ENCODE measurements around the gene ASCC3.
"Not testable (repeated sequence)": the region's sequence is repeated elsewhere in the genome, so short reads cannot be mapped to it uniquely, and the experiment has no call there.

Gene ASCC3

DNA sequence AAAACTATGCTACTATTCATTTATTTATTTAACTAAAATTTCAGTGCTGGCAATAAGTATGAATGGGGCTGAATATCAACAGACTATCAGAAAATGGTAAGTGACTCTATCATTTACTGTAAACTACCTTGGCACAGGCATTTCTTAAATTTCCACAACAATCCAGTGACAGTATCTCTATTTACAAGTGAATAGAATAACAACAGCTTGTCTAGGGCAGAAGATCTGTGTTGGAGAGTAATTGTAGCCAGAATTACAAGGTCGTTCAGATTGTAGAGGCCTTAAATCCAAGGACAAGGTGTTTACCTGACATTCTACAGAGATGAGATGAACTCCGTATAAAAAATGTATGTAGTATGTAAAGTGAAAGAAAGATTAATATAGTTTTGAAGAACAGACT is 222.6 kb downstream of the ASCC3 start:
- DNase-seq (ENCODE audit: low spot score) = no peak

DNA sequence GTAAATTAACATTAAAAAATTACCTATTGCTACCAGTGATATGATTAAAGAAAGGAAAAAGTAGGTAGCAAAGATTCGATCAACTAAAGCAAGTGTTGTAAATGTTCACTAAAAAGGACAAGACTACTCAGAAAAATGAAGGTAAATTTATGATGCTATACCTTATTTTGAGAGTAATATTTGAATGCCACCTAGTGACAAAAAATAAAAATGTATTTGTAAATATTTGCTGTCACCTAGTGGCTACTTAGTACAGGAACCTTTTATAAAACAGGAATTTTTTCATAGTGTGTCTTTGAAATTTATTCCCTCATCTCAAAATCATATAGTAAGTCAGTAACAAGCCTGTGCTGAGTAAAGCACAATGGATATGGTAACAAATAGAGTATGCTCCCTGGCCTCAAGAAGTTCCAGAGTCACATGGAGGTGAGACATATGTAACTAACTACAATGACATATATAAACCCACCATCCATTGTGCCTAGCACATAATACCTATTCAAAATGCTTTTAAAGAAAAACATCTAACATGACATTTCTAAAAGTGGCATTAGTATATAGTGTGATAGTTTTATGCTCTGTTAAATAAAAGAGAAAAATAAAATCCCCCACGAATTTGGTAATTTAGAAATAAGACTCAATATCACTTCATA is 223.3 kb downstream of the ASCC3 start:
- peak; percentile 35 for DNase-seq (ENCODE audit: low spot score)

DNA sequence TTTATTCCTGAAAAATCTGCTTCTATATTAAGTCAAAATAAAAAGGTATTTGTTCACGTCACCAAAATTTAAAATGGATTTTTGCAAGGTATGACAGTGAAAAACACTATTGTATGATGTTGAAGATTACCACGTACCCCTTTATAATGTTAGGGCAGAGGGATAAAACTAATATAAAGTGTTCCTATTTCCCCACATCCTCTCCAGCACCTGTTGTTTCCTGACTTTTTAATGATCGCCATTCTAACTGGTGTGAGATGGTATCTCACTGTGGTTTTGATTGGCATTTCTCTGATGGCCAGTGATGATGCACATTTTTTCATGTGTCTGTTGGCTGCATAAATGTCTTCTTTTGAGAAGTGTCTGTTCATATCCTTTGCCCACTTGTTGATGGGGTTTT is 240.0 kb downstream of the ASCC3 start:
- DNase-seq (ENCODE audit: low spot score) = not testable (repeated sequence)

GRCh38 chr6:100633096-100633777 is 247.9 kb downstream of the ASCC3 start:
- DNase-seq (ENCODE audit: low spot score) = peak; percentile 92

DNA sequence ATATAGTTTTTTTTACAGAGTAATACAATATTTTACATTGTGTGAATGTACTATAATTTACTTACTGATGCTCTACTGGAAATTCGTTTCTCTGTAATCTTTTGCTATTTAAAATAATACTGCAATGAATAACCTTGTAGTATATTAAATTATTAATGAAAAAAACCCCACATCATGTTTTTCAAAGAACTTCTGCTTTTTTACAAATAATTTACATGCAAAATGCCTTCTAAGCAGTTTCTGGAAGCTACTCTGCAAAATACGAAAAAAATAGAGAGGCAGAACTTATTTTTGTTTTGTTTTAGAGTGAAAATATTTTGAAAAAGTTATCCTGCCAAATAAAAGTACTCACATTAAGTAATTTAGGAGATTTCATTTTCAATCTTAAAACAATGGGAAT is 250.6 kb downstream of the ASCC3 start:
- DNase-seq (ENCODE audit: low spot score) = no peak

DNA sequence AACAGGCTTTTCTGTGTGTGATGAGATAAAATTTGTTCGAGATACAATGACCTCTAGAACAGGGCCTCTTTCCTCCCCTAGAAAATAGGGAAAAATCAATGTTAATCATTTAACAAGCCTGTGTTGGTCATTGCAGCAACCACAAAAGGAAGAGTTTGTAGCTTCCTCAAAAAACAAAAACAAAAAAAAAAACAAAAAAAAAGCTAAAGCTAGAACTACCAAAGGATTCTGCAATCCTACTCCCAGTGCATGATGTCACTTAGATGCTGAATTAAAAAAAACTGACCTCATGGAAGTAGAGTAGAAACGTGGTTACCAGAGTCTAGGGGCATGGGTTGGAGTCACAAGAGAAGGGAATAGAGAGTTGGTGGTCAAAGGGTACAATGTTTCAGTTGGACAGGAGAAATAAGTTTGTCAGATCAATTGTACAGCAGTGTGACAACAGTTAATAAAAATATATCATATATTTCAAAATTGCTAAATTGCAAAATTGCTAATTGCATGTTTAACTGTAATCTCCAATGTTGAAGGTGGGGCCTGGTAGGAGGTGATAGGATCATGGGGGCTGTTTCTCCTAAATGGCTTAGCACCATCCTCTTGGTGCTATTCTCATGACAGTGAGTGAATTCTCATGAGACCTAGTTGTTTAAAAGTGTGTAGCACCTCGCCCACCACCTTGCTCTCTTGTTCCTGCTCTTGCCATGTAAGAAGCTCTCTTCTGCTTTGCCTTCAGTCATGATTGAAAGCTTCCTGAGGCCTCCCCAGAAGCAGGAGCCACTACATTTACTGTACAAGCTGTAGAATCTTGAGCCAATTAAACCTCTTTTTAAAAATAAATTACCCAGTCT is 253.0 kb downstream of the ASCC3 start:
- no peak for DNase-seq (ENCODE audit: low spot score)

GRCh38 chr6:100626721-100627120 is 254.4 kb downstream of the ASCC3 start:
- DNase-seq (ENCODE audit: low spot score) = no peak

- peak; percentile 44 for DNase-seq (ENCODE audit: low spot score)
Measured at GRCh38 chr6:100622907-100623692, 258.0 kb downstream of the ASCC3 start.

- no peak for DNase-seq (ENCODE audit: low spot score)
Measured at GRCh38 chr6:100620085-100620840, 260.9 kb downstream of the ASCC3 start.

- DNase-seq (ENCODE audit: low spot score) = no peak
Measured at GRCh38 chr6:100618351-100618671, 262.8 kb downstream of the ASCC3 start.

DNA sequence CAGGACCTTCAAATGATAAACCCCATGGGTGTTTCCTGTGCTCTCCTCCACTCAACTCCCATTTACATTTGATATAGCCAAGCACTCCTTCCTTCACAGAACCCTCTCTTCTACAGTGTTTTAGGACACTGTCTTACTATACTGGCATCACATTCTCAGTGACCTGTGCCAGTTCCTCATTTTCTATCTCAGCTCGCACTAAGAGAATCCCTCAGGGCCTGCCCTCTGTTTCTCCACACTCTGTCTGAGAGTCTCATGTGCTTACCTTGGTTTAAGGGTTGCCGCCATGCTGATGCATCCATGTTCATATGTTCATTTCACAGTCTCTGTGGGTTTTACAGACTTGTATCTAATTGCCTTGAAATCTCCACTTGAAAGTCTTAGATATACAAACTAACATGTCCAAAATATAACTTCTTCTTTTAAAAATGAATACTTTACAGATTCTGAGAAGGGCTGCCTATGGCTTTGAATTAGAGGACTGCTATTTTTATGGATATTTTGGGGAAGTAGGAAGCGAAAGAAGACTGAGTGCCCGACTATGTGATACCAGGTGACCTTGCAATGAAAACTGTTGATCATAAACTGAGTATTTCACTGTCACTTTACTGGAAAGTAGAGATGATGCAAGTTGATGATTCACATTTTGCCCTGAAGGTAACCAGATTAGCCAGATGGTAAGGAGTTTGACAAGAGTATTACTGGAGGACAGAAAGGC is 263.3 kb downstream of the ASCC3 start:
- no peak for DNase-seq (ENCODE audit: low spot score)

DNA sequence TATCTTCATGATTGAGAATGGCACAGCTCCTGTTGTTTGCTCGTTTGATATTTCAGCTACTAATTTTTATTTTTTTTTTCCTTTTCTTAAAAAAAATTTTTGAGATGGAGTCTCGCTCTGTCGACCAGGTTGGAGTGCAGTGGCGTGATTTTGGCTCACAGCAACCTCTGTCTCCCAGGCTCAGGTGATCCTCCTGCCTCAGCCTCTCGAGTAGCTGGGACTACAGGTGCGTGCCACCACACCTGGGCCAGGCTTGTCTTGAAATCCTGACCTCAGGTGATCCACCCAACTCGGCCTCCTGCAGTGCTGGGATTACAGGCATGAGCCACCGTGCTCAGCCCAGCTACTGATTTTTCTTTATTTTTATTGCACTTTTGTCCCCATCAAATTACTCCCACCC is 266.2 kb downstream of the ASCC3 start:
- DNase-seq (ENCODE audit: low spot score) = no peak

- peak; percentile 18 for DNase-seq (ENCODE audit: low spot score)
Measured at GRCh38 chr6:100614386-100614785, 266.7 kb downstream of the ASCC3 start.

GRCh38 chr6:100613656-100614055 is 267.5 kb downstream of the ASCC3 start:
- no peak for DNase-seq (ENCODE audit: low spot score)

DNA sequence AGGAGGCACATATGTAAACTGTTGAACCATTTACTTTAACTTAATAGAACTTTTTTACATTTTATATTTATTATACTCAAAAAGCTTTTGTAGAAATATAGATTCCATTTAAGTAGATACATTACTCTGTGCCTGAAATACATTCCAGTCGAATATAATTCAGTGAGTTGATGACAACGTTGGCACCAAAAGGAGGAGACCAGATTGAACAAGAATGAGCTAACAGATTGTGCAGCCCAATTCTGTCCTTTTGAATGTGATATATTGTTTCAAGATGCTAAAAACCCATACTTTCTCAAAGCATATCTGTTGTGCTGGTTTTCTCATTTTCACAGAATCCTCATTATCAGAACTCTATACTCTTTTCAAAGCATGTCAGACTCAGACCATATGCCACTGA is 269.0 kb downstream of the ASCC3 start:
- DNase-seq (ENCODE audit: low spot score) = peak; percentile 36

- no peak for DNase-seq (ENCODE audit: low spot score)
Measured at GRCh38 chr6:100599088-100599770, 281.9 kb downstream of the ASCC3 start.

DNA sequence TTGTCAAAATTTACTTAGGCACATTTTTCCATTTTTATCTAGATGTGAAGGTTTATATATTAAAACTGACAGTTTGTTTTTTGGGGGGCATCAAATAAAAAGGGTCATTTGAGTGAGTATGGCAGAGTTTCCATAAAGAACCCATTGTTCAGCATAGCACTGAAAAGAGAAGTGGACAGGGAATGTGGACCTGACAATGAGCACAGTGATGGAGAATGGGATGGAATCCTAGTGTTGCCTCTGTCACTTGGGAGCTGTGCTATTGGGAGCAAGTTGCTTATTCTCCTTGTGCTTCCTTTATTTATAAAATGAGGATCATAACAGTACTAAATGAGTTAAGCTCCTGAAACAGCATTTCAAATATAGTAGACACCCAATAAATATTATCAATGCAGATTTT is 285.7 kb downstream of the ASCC3 start:
- peak; percentile 74 for DNase-seq (ENCODE audit: low spot score)

DNA sequence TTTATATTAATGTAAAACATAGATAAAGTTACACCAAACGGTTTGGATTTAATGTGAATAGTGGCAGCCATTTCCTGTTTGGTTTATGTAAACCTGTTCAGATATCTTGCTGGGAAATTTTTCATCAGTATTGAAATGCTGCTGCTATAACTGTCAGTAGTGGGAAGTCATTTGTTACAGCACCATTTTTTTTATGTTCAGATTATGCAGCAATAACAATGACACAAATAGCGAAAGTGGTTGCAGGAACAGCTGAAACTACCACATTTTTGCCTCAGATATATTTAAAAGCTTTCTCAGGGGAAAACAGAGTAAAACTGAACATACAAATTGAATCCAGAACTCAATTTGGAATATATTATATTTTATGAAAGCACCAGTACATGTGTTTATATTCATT is 287.6 kb downstream of the ASCC3 start:
- DNase-seq (ENCODE audit: low spot score) = no peak

GRCh38 chr6:100592929-100593328 is 288.2 kb downstream of the ASCC3 start:
- DNase-seq (ENCODE audit: low spot score) = no peak

DNA sequence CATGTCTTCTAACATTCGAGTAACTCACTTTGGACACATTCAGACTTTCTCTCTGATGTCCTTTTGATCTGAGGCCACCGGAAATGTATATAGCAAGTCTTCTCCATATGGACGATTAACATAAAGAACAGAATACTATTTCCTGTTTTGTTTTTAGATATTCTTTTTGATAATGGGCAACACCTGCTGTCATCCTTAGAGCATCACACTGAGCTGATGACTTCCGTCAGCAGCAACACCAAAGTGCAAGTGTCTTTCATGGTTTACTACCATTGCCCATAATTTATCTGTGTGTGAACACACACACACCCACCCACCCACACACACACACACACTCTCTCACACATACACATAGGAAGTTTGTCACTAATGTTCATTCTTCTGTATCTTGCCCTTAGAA is 303.7 kb downstream of the ASCC3 start:
- no peak for DNase-seq (ENCODE audit: low spot score)
